ENCODE data around the gene PRICKLE2. TPM values are rescaled to one million over a fixed set of nuclear protein-coding genes. Genes with fewer than 3 reads are reported as not detected.

Gene PRICKLE2
- total RNA-seq, 1 donor from 2014 or later, result 23.2 TPM

GRCh38 chr3:64097920-64098319, 127.3 kb downstream of the PRICKLE2 start:
- no peaks in the 10 kb centered on the region for H3K9me3 Mint-ChIP-seq (ENCODE audit: low read depth)
- H3K27ac Mint-ChIP-seq, result no peak overlapping the region
- H3K36me3 Mint-ChIP-seq (ENCODE audit: insufficient read depth), result peaks cover 11% of the 10 kb centered on the region
- H3K27me3 Mint-ChIP-seq, result no peaks in the 10 kb centered on the region
- no peak for TF ChIP-seq CTCF (IDR thresholded peaks at IDR 0.05; ENCODE audit: unreplicated experiment)
- peaks cover 3% of the 10 kb centered on the region for H3K4me1 Mint-ChIP-seq (ENCODE audit: low read depth)
- H3K4me3 Mint-ChIP-seq (ENCODE audit: low read depth), result no peak overlapping the region
- DNase-seq (ENCODE audit: low spot score, unreplicated experiment), result no peak

- no peaks in the 10 kb centered on the region for H3K27me3 Mint-ChIP-seq
- H3K9me3 Mint-ChIP-seq (ENCODE audit: low read depth), result no peaks in the 10 kb centered on the region
- TF ChIP-seq CTCF (IDR thresholded peaks at IDR 0.05; ENCODE audit: unreplicated experiment), result no peak
- no peak for DNase-seq (ENCODE audit: low spot score, unreplicated experiment)
- H3K4me3 Mint-ChIP-seq (ENCODE audit: low read depth), result no peak overlapping the region
- H3K4me1 Mint-ChIP-seq (ENCODE audit: low read depth), result peaks cover 3% of the 10 kb centered on the region
- peaks cover 11% of the 10 kb centered on the region for H3K36me3 Mint-ChIP-seq (ENCODE audit: insufficient read depth)
- no peak overlapping the region for H3K27ac Mint-ChIP-seq
These were observed 129.5 kb downstream of the PRICKLE2 start for GRCh38 chr3:64095802-64096201.

- Mint-ChIP-seq H3K4me1 (ENCODE audit: low read depth) (peaks cover 3% of the 10 kb centered on the region), H3K4me3 (ENCODE audit: low read depth) (no peak overlapping the region), H3K27me3 (no peaks in the 10 kb centered on the region), H3K9me3 (ENCODE audit: low read depth) (no peaks in the 10 kb centered on the region), H3K36me3 (ENCODE audit: insufficient read depth) (peaks cover 11% of the 10 kb centered on the region), H3K27ac (no peak overlapping the region)
- TF ChIP-seq CTCF (IDR thresholded peaks at IDR 0.05; ENCODE audit: unreplicated experiment), result no peak
- DNase-seq (ENCODE audit: low spot score, unreplicated experiment), result no peak
These were observed 130.6 kb downstream of the PRICKLE2 start for GRCh38 chr3:64094713-64095079.

GRCh38 chr3:64093825-64094712, 131.2 kb downstream of the PRICKLE2 start:
- no peak overlapping the region for H3K4me3 Mint-ChIP-seq (ENCODE audit: low read depth)
- DNase-seq (ENCODE audit: low spot score, unreplicated experiment), result no peak
- no peaks in the 10 kb centered on the region for H3K9me3 Mint-ChIP-seq (ENCODE audit: low read depth)
- TF ChIP-seq CTCF (IDR thresholded peaks at IDR 0.05; ENCODE audit: unreplicated experiment), result no peak
- H3K27ac Mint-ChIP-seq, result no peak overlapping the region
- H3K36me3 Mint-ChIP-seq (ENCODE audit: insufficient read depth), result peaks cover 6% of the 10 kb centered on the region
- no peaks in the 10 kb centered on the region for H3K27me3 Mint-ChIP-seq
- H3K4me1 Mint-ChIP-seq (ENCODE audit: low read depth), result peaks cover 3% of the 10 kb centered on the region

- Mint-ChIP-seq H3K4me3 (ENCODE audit: low read depth) (no peak overlapping the region), H3K27ac (no peak overlapping the region), H3K9me3 (ENCODE audit: low read depth) (no peaks in the 10 kb centered on the region), H3K27me3 (no peaks in the 10 kb centered on the region), H3K4me1 (ENCODE audit: low read depth) (peaks cover 8% of the 10 kb centered on the region), H3K36me3 (ENCODE audit: insufficient read depth) (peaks cover 3% of the 10 kb centered on the region)
- TF ChIP-seq CTCF (IDR thresholded peaks at IDR 0.05; ENCODE audit: unreplicated experiment), result no peak
- no peak for DNase-seq (ENCODE audit: low spot score, unreplicated experiment)
These were observed 132.1 kb downstream of the PRICKLE2 start for GRCh38 chr3:64093211-64093610.

All from progenitor cell of endocrine pancreas (in vitro differentiated cells).